Measurements from ENCODE around the gene WAPL.
A peak's percentile ranks its signal among the peaks of the same experiment; 100 is the strongest.
"Not testable (repeated sequence)": the region's sequence is repeated elsewhere in the genome, so short reads cannot be mapped to it uniquely, and the experiment has no call there.

The WAPL gene

GRCh38 chr10:86389441-86390193 lies 132.0 kb downstream of the WAPL start:
- Histone ChIP-seq H3K4me1 (ENCODE audit: insufficient read depth, low read length) (peaks cover 10% of the 10 kb centered on the region), H3K9ac (ENCODE audit: low read depth, low read length) (peak overlapping the region; percentile 64), H3K36me3 (ENCODE audit: insufficient read depth, low read length) (no peaks in the 10 kb centered on the region), H3K9me3 (ENCODE audit: control insufficient read depth, insufficient read depth, low read length) (no peaks in the 10 kb centered on the region)

- Histone ChIP-seq H3K4me1 (ENCODE audit: insufficient read depth, low read length) (peaks cover 10% of the 10 kb centered on the region), H3K9ac (ENCODE audit: low read depth, low read length) (peak overlapping the region; percentile 64)
- not testable (repeated sequence) for H3K36me3 ChIP-seq (ENCODE audit: insufficient read depth, low read length); H3K9me3 ChIP-seq (ENCODE audit: control insufficient read depth, insufficient read depth, low read length)
Measured at GRCh38 chr10:86389109-86389440, 132.5 kb downstream of the WAPL start.

GRCh38 chr10:86388119-86388704 lies 133.4 kb downstream of the WAPL start:
- no peaks in the 10 kb centered on the region for H3K36me3 ChIP-seq (ENCODE audit: insufficient read depth, low read length)
- H3K9ac ChIP-seq (ENCODE audit: low read depth, low read length), result peak overlapping the region; percentile 40; the same call in 1 of the 2 replicates
- peaks cover 10% of the 10 kb centered on the region for H3K4me1 ChIP-seq (ENCODE audit: insufficient read depth, low read length)
- H3K9me3 ChIP-seq (ENCODE audit: control insufficient read depth, insufficient read depth, low read length), result no peaks in the 10 kb centered on the region

- H3K4me1 ChIP-seq (ENCODE audit: insufficient read depth, low read length), result peaks cover 10% of the 10 kb centered on the region
- H3K36me3 ChIP-seq (ENCODE audit: insufficient read depth, low read length), result no peaks in the 10 kb centered on the region
- no peak overlapping the region for H3K9ac ChIP-seq (ENCODE audit: low read depth, low read length)
- no peaks in the 10 kb centered on the region for H3K9me3 ChIP-seq (ENCODE audit: control insufficient read depth, insufficient read depth, low read length)
Measured at GRCh38 chr10:86387178-86387794, 134.3 kb downstream of the WAPL start.

- H3K36me3 ChIP-seq (ENCODE audit: insufficient read depth, low read length), result no peaks in the 10 kb centered on the region
- H3K4me1 ChIP-seq (ENCODE audit: insufficient read depth, low read length), result peaks cover 10% of the 10 kb centered on the region
- H3K9ac ChIP-seq (ENCODE audit: low read depth, low read length), result no peak overlapping the region
- H3K9me3 ChIP-seq (ENCODE audit: control insufficient read depth, insufficient read depth, low read length), result no peaks in the 10 kb centered on the region
Measured at GRCh38 chr10:86385806-86386205, 135.8 kb downstream of the WAPL start.
